ENCODE measurements around the gene CLIC3.

The CLIC3 gene

DNA sequence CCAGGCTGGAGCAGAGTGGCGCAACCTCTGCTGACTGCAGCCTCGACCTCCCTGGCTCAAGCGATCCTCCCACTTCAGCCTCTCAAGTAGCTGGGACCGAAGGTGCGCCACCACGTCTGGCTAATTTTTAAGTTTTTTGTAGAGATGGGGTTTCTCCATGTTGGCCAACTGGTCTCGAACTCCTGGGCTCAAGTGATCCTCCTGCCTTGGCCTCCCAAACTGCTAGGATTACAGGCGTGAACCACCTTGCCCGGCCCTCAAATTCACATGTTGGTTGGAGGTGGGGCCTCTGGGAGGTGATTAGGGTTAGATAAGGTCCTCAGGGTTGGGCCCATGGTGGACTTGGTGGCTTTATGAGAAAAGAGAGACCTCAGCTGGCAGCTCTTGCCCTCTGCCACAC is 34.2 kb downstream of the CLIC3 start:
- no peak for DNase-seq

DNA sequence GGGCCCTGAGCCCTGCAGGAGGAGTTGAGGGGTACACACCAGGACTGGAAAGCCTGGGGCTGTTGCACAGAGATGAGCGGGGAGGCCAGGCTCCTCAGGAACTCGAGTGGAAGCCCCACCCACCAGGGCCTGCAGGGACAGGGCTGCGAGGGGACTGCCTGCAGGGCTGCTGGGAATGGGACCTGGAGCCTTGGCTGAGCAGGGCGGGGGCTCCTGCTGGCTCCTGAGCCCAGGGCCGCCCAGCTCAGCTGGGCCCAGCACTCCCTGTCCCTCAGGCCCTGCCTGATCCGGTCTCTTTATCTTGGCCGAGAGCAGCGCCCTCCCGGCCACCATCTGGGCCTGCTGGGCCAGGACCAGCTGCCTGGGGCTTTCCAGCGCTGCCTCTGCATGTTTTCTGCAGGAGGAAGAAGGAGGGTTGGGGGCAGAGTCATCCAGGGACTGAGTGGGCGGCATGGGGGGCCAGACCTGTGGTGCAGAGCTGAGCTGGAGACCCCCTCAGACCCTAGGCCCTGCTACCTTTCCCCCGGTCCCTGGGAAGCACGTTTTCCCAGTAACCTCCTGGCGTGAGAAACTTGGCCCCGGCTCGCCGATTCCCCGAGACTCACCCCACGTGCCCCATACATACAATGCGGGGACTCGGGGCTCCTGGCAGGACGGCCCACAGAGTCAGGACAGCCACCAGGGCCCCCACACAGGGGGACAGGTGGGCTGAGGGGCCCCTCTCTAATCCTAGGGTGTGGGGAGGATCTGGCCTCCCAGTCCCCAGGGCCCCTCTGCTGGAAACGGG is 34.9 kb downstream of the CLIC3 start:
- no peak for DNase-seq

DNA sequence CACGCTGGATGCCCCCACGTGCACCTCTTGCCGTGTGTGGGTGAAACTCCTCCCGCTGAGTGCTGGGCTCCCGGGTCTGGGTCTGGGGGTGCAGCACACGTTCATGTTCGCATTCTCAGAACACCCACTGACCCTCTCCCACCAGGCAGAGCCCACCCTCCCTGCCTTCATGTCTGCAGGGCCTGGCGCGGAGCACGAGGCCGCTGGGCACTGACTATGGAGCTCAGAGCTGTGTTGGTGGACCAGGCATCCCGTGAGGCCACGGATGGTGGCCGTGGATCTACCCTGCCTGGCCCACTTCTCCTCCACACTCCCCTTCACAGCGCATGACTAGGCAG is 35.5 kb downstream of the CLIC3 start:
- DNase-seq = no peak

DNA sequence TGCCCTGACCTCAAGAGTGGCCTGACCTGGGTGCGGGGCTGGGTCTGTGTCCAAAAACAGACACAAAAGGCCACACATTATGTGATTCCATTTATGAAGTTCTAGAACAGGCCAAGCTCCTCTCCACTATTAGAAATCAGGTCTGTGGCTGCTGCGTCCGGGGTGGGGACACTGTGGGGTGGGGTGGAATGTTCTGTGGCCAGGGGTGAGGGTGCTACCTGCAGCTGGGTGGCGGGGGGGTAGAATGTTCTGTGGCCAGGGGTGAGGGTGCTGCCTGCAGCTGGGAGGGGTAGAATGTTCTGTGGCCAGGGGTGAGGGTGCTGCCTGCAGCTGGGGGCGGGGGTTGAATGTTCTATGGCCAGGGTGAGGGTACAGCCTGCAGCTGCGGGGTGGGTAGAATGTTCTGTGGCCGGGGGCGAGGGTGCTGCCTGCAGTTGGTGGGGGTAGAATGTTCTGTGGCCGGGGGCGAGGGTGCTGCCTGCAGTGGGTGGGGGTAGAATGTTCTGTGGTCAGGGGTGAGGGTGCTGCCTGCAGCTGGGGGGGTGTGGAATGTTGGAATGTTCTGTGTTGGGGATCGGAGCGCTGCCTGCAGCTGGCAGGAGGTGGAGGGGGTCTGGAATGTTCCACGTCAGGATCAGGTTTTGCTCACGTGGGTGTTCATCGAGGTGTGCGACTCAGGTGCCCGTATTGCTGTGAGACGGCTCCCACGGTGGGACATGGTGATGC is 36.0 kb downstream of the CLIC3 start:
- DNase-seq = no peak

DNA sequence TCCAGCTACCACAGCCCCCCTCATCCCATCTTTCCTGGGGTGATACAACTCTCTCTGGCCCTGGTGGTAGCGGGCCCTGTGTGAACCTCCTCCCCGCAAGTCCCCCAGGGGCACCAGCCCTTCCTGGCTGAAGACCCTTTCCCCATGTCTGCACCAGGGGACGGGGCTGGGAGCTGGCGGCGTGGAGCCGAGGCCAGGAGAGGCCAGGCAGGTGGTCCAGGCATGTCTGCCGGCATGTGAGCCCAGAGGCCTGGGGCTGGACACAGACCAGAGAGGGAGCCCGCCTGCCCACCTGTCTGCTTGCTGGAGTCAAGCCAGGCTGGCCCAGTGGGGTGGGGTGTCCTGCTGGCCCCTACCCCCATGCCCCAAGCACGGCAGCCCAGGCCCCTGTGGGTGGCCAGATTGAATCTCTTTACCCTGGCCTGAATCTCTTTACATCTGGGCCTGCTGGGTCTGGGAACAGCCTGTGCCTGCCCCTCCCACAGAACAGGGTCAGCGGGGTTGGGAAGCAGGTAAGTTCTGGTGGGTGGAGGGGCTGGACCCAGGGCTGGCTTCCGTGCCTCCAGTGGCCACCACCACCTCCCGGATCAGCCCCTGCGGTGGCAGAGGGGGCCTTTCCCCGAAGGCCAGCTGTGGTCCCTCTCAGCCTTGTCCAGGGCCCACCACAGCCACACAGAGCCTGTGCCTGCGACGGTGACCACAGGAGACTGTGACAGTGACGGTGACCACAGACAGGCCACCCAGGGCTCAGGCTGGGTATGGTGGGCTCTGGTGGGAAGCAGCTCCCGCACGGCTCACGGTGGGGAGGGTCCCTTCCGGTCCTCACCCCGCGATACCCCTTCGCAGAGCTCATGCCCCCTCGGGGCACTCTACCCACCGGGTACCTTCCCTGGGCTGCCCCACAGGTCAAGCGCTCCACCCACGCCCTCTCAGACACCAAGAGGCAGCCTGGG is 37.2 kb downstream of the CLIC3 start:
- DNase-seq = no peak

DNA sequence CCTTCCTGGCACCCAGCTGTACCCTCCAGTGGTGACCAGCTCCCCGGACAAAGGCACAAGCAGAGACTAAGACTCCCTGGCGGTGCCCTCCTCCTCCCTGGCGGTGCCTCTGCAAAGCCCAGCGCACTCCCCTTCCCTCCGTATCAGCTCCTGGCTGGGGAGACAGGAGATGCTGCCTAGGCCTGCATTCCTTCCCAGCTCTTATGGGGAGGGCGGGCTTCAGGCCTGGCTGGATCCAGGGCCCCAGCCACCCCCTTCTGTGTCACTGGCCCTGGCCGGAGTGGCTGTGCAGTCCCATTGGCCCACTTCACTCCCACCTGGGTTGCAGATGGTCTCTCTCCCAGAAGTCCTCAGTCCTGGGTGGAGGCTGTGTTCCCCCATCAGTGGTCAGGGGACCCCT is 37.9 kb downstream of the CLIC3 start:
- DNase-seq = no peak

DNA sequence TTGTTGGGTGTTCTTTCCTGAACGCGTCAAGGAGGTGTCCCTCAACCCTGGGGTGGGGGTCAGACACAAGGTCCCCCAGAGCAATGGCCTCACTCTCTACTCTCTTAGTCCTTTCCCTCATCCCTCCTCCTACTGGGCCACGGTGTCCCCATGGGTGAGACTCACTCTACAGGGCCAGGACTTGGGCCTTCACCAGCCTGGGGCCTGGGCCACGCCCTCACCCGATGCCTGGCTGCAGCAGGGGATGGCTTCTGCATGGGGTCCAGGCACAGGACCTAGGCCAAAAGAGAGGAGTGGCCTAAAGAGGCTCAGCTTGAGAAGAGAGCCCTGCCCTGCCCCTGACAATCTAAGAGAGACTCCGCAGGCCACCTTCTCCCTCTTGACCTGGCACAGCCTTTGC is 38.5 kb downstream of the CLIC3 start:
- no peak for DNase-seq

DNA sequence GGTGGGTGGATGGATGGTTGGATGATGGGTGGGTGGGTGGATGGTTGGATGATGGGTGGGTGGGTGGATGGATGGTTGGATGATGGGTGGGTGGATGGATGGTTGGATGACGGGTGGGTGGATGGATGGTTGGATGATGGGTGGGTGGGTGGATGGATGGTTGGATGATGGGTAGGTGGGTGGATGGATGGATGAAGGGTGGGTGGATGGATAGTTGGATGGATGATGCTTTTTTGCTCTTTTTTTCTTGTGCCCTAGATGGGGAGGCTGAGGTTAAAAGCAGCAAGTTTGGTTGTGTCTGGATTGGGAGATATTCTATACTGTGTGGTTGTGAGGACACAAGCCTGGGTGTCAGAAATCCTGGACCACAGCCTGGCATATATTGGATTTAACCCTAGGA is 38.9 kb downstream of the CLIC3 start:
- DNase-seq = no peak

DNA sequence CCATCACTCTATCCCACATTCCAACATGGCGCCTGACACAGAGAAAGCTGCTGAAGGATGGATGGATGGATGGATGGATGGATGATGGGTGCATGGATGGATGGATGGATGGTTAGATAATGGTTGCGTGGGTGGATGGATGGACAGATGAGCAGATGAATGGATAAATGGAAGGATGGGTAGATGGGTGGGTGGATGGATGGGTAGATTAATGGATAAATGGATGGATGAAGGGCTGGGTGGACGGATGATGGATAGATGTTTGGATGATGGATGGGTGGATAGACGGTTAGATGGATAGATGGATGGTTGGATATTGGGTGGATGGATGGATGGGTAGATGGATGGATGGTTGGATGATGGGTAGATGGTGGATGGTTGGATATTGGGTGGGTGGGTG is 39.8 kb downstream of the CLIC3 start:
- no peak for DNase-seq

DNA sequence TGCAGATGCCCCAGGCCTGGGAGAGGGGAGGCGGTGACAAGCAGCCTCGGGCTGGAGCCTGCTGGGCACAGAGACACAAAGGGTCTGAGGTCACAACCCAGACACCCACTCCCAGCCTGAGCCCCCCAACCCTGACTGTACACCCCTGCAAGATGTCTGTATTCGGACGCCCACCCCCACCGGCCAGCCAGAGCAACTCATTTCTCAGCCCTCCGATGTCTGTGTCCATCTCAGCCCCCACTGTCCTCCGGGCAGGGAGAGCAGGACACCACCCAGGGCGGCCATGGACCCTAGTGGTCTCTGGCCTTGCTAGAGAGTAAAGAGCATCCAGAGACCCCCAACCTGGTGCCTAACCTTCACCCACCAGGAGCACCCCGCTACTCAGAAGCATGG is 40.4 kb downstream of the CLIC3 start:
- no peak for DNase-seq

DNA sequence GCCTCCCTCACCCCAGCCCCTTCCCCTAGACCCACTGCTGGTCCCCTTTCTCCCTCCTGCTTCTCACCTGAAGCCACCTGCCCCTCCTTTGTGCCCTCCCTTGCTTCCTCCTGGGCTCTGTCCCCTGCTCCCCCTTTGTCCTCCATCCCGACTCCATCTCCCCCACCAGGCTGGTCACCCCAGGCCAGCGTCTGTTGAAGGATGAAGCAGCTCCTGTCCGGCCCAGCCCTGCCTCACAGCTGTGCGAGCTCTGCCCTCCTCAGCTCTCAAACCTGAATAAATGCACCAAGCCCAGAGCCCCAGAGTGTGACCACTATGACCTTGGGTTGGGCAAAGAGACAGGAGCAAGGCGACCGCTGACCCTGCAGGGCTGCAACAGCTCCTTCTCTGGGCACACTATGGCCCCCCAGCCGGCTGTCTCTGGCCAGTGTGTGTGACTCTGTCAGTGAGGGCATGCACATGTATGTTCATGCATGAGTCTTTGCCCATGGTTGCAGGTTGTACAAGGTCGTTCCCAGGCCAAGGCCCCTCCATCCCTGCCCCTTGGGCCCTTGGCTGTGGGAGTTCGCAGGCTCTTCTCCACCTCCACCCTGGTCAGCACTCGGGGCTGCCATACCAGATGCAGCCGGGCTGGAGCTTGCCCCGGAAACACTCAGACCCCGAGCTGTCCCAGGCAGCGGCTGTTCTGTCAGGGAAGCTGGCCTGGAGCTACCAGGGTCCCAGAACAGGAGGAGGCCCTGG is 41.0 kb downstream of the CLIC3 start:
- no peak for DNase-seq

DNA sequence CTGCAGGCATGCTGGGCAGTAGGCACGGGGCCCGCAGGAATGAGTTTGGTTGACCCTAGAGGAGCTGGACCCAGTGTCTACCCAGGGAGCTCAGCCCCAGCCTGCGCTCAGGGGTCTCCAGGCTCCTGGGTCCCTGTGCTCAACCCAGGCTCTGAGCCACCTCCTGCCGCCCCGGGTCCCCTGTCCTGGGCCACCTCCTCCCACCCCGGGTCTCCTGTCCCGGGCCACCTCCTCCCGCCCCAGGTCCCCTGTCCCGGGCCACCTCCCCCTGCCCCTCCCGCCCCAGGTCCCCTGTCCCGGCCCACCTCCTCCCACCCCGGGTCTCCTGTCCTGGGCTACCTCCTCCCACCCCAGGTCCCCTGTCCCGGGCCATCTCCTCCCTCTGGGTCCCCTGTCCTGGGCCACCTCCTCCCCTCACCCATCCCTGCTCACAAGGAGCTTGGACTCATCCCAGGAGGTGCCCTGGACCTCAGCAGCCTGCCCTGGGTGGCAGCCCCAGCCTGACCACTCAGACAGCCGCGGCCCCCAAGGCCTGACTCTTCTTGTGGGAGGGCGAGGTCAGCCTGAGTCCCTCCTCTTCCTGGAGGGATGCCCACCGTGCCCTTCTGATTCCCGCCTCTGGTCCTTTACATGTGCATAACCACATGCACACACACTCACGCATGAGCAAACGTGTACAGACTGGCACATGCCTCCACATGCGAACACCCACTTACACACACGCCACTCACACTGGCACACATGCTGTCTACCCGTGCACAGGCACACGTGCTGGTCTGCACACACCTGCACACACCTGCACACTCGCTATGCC is 41.9 kb downstream of the CLIC3 start:
- DNase-seq = no peak

DNA sequence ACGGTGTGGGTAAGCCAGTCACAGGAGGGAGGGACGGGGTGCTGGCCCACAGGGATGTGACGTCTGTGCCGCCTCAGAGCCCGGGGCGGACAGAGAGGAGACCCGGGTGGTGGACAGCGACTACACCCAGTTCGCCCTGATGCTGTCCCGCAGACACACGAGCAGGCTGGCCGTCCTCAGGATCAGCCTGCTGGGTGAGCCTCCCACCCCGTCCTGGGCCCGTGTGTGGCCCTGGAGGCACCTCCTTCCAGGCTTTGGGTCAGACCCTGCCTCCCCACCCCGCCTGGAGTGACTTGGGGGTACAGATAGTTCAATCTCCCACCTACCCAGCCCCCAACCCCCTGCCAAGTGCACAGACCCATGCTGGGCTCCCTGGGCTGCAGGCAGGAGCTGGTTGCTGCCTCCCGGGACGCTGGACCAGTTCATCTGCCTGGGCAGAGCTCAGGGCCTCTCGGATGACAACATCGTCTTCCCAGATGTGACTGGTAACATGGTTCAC is 42.5 kb downstream of the CLIC3 start:
- no peak for DNase-seq

DNA sequence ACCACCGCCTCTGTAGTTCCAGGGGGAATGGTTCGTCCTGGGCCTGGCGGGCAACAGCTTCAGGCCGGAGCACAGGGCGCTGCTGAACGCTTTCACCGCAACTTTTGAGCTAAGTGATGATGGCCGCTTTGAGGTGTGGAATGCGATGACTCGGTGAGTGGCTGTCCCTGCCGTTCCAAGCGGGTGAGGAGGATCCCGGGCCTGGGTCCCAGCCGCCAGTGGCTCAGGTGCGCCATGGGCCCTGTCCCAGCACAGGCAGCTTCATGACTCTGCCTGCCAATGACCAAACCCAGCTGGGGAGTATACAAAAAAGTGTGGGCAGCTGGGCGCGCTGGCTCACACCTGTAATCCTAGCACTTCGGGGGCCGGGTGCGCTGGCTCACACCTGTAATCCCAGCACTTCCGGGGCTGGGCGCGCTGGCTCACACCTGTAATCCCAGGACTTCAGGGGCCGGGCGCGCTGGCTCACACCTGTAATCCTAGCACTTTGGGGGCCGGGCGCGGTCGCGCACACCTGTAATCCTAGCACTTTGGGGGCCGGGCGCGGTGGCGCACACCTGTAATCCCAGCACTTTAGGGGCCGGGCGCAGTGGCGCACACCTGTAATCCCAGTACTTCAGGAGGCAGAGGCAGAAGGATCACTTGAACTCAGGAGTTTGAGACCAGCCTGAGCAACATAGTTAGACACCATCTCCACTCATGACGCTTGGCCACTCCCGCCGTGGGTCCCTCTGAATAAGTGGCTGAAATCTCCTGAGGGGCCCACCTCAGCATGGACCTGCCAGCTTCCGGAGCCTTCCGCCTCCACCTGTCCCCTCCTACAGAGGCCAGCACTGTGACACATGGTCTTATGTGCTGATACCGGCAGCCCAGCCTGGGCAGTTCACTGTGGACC is 43.2 kb downstream of the CLIC3 start:
- no peak for DNase-seq

DNA sequence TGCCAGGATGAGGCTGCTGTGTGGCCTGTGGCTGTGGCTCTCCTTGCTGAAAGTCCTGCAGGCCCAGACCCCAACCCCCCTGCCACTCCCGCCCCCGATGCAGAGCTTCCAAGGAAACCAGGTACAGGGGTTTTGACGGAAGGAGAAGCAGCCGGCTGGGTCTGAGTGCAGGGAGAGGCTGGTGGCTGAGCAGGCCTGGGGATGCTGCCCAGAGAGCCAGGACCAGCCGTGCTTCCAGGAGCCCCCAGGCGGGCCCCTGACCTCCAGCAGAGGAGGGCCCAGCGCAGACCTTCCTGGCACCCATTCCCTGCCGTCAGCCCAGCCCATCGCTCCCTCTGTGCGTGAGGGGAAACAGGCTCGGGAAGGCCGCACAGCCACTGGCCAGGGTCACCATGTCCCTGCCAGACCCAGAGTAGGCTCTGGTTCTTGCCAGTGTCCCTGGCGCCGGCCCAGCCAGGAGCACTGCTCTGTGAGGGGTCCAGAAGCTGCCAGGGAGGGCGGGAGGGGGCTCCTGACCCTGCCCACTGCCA is 44.0 kb downstream of the CLIC3 start:
- DNase-seq = no peak

DNA sequence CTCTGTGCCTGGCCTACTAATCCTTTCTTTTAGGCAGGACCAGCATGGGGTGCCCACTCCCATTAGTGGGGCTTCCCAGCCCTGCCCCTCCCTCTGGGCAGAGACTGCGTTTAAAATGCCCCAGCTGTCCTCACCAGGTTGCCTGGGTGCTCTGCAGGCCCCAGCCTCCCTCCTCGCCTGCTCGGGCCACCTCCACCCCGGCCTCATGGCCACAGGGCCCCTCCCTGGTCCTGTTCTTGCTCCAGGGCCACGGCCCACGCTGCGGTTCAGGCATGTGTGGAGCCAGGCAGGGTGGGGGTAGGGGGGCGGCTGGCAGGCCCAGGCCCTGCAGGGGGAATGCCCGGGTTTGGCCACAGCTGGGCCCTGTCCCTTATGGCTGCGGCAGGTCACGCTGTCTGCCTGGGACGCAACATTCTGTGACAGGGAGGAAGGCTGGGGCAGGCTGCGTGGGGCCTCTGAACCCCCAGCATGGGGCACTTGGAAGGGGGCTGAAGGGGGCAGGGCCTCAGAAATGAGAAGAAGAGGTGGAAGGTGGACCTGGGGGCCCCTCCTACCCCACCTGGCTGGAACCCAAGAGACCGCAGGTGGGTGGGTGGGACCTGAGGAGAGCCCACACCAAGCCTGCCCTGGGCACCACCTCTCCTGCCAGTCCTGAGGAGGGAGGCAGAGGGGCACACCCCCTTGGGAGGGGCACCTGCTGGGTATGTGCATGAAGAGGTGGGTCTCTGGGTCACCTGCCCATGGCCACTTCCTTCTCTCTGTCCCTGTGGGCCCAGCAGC is 44.6 kb downstream of the CLIC3 start, which contains the start of gene LCN12:
Gene LCN12, plus strand, starts transcription at position 733 of the 780 bp plus-strand sequence. CDS start 55 bp downstream, outside the sequence.
- DNase-seq = no peak

DNA sequence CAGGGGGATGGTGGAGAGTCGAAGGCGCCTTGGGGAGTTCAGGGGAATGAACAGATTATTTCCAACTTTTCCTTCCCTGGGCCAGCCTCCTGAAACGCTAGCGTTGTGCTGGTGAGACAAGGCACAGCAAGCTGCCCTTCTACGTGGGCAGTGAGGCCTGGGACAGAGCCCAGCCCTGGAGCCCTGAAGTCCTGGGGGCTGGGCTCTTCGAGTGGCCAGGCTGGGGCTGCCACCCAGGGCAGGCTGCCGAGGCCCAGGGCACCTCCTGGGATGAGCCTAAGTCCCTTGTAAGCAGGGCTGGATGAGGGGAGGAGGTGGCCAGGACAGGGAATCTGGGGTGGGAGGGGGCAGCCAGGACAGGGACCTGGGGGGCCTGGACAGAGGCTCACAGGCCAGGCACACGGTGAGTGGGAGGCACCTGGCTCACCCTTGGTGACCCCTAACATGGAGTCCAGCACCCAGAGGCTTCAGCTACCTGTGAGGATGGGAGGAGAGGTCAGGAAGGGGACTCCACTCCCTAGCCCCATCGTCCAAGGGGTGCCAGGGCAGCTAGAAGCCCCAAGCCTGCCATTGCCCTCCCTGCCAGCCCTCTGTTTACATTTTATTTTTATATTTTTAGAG is 45.6 kb downstream of the CLIC3 start:
- DNase-seq = no peak

DNA sequence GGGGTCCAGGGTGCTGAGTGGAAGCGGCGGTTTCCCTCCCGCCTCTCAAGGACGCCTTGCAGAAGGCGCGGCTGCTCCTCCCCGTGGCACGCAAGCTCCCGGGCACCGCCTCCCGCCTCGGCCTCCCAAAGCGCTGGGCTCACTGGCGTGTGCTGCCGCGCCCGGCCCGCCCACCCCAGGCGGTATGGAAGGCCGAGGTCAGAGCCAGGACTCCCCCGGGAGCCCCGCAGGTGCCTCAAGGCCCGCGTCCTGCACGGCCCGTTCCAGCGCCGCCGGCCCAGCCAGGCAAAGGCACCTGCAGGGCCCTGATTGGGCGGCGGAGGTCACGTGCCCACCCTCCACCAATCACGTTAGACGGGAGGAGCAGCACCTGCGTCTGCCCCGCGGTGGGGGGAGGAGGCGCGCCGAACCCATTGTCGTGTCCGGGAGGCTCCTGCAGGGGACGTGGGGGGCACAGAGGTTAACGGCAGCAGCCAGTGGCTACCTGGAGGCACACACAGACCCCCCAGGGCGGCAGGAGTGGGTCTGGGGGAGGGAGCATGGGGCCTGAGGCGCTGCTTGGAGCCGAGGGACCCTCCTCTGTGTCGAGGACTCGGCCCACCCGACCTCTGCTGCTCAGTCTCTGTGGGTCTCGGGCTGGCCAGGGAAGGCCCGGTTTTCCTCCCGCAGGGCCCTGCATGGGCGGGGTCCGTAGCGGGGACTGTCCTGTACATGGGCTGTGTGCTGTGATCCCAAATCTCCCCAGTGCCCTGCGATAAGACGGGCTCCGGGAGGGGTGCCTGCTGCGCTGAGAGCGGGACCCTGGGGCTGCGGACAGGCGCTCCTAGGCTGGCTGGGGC is 46.3 kb downstream of the CLIC3 start:
- DNase-seq = peak; percentile 94
